ENCODE data around the gene ELFN1.

DNA sequence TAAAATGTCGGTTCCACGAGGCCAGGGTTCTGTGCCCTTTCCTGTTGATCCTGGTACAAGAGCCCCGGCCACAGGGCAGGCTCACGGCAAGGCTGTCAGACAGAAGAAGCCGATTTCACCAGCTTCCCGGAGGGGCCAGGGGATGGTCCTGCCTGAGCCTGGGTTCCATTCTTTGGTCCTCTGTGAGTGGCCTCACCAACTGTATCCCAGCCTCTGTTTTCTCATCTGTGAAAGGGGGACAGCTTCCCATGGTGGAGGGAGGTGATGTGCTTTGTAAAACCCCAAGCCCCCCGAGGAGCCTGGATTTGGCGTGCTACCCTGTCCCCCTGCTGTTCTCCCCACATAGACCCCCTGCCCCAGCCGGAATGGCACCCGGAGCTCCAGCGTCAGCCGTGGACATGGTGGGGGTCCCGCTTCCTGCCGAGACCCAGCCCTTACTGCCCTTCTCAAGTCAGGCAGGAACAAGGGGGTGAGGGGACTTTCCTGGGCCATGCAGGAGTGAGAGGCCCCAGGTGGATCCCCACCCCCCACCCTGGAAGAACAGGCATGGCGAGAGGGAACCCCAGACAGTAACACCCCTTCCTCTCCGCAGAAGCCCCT is 28.3 kb upstream of the ELFN1 start:
- TF ChIP-seq, protein P1, sequence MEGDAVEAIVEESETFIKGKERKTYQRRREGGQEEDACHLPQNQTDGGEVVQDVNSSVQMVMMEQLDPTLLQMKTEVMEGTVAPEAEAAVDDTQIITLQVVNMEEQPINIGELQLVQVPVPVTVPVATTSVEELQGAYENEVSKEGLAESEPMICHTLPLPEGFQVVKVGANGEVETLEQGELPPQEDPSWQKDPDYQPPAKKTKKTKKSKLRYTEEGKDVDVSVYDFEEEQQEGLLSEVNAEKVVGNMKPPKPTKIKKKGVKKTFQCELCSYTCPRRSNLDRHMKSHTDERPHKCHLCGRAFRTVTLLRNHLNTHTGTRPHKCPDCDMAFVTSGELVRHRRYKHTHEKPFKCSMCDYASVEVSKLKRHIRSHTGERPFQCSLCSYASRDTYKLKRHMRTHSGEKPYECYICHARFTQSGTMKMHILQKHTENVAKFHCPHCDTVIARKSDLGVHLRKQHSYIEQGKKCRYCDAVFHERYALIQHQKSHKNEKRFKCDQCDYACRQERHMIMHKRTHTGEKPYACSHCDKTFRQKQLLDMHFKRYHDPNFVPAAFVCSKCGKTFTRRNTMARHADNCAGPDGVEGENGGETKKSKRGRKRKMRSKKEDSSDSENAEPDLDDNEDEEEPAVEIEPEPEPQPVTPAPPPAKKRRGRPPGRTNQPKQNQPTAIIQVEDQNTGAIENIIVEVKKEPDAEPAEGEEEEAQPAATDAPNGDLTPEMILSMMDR (conservative IDR thresholded peaks at IDR 0.05; ENCODE audit: low read depth, low read length): no peak
- TF ChIP-seq EZH2 (IDR thresholded peaks at IDR 0.05; ENCODE audit: low read length, unreplicated experiment): no peak
